AG09309 (cell line): ENCODE data around the gene EMC10.
A peak's percentile ranks its signal among the peaks of the same experiment; 100 is the strongest.

Source experiments
- DNase-seq: peaks from one replicate; pipeline ENCODE4 v3.0.0-alpha.2; 2010; ENCODE audit warnings: low read depth
- H3K4me3 ChIP-seq: 2 replicates; pipeline ENCODE4 v1.5.1; 2011; ENCODE audit warnings: mild to moderate bottlenecking, low read depth, low read length, moderate library complexity; ENCODE audit not compliant: control insufficient read depth
- TF ChIP-seq, protein P1 (sequence below): IDR thresholded peaks from 2 replicates; pipeline ENCODE4 v1.5.1; 2011; ENCODE audit warnings: mild to moderate bottlenecking, low read depth, low read length, inconsistent platforms; ENCODE audit not compliant: insufficient read depth, control insufficient read depth; ENCODE audit errors: missing control alignments

EMC10 gene

DNA sequence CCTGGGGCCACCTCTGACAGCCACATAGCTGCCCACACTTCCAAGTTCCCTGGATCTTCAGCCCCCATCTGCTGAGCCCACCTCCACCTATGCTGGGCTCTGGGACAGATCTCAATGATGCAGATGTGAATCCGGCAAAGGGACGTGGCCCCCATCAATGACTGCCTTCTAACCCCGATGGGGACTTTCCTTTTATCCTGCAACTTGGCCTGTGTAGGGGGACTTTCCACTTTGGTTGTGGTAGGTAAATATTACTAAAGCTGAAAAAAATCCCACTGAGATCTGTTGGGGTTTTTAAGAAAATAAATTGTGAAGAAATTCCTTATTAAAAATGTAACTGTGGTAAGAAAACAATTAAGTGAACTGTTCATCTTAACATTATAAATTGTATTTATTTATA, 58.2 kb downstream of the EMC10 start:
- TF ChIP-seq, protein P1, sequence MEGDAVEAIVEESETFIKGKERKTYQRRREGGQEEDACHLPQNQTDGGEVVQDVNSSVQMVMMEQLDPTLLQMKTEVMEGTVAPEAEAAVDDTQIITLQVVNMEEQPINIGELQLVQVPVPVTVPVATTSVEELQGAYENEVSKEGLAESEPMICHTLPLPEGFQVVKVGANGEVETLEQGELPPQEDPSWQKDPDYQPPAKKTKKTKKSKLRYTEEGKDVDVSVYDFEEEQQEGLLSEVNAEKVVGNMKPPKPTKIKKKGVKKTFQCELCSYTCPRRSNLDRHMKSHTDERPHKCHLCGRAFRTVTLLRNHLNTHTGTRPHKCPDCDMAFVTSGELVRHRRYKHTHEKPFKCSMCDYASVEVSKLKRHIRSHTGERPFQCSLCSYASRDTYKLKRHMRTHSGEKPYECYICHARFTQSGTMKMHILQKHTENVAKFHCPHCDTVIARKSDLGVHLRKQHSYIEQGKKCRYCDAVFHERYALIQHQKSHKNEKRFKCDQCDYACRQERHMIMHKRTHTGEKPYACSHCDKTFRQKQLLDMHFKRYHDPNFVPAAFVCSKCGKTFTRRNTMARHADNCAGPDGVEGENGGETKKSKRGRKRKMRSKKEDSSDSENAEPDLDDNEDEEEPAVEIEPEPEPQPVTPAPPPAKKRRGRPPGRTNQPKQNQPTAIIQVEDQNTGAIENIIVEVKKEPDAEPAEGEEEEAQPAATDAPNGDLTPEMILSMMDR, result no peak
- H3K4me3 ChIP-seq, result no peak overlapping the region
- DNase-seq, result no peak

DNA sequence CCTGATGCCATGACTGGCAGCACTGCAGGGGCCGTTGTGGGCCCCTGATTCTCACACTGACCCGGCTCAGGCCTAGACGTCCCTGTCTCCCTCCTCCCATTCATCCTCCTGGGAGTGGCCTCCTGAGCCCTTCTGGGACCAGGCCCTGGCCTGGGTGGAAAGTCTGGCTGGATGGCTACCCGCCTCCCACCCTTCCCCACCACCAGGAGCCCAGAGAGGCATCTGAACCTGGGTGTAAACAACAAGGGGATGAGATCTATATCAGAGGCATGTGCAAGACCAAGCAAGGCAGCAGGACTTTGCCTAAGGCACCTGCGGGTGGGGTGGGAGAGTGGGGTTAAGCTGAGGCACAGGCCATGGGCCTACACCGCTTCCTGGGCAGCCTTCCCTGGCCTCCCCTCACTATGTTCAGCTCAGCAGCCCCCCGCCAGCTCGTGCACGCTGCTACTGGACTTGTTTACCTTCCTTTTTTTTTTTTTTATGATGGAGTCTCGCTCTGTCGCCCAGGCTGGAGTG, 59.4 kb downstream of the EMC10 start:
- TF ChIP-seq, protein P1, result no peak
- no peak for DNase-seq
- no peak overlapping the region for H3K4me3 ChIP-seq

DNA sequence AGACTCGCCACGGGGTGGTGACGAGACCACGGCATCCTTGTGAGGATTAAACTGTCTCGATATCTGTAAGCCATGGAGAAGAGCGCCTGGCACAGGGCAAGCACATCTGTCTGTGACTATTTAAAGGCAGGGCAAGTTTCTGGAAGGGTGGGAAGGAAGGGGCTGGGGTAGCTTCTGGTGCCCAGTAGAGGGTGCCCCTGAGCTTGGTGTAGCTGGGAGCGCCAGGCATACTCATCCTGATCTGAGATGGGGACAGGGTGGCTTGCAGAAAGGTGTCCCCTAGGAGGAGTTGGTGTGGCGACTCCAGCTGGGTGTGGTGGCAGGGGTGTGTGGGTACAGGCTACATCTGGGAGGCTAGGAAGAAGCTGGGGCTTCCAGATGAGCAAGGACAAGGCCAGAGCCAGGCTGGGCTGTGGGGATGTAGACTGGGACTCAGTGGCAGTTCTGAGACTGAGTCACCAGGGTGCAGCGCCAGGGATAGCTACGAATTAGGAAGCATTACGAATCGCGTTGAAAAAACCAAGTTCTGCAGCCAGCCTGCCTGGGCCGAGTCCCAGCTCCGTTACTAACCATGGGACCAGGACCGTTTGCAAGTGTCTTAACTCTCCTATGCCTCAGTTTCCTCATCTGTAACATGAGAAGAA, 60.5 kb downstream of the EMC10 start:
- no peak for DNase-seq
- TF ChIP-seq, protein P1, result no peak
- H3K4me3 ChIP-seq, result no peak overlapping the region

DNA sequence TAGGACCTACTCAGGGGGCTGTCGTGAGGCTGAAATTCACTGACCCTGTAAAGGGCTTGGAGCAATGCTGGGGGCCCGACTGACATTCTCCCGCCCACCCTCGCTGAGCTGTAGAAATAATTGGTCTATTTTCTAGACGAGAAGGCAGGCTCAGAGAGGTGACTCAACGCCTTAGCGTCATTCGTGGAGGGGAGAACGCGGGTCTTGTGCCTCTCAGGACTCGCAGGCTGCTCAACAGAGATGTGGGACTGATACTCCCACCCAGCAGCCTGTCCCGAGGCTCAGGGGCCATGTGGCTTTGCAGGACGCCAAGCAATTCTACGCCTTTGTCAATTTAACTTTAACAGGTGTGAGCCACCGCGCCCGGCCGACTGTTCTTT, 61.0 kb downstream of the EMC10 start:
- no peak for DNase-seq
- TF ChIP-seq, protein P1, result no peak
- no peak overlapping the region for H3K4me3 ChIP-seq

DNA sequence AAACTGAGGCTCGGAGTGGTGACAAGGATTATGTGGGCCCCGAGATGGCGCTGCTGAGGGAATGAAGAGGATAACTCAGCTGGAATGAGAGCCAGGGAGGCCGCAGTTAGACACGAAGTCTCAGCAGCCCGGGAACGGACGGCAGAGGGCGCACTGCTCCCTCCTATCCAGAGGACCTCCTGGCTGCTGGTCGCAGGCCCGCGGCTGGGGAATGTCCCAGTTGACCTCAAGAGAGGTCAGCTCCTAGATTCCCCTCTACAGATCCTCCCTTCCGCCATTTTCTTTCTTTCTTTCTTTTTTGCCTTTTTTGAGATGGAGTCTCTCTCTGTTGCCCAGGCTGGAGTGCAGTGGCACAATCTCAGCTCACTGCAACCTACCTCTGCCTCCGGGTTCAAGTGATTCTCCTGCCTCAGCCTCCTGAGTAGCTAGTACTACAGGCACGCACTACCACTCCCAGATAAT, 61.5 kb downstream of the EMC10 start:
- H3K4me3 ChIP-seq, result no peak overlapping the region
- TF ChIP-seq, protein P1, result peak; percentile 92
- DNase-seq, result peak; percentile 28
